ENCODE measurements around the gene TCF15. TPM values are rescaled to one million over a fixed set of nuclear protein-coding genes. Genes with fewer than 3 reads are reported as not detected.
A peak's percentile ranks its signal among the peaks of the same experiment; 100 is the strongest.

TCF15 gene
- total and polyA plus RNA-seq, 2 of the 13 experiments (the other 11 are each of a cell fraction or from before 2014, with no cell fraction given): not detected

DNA sequence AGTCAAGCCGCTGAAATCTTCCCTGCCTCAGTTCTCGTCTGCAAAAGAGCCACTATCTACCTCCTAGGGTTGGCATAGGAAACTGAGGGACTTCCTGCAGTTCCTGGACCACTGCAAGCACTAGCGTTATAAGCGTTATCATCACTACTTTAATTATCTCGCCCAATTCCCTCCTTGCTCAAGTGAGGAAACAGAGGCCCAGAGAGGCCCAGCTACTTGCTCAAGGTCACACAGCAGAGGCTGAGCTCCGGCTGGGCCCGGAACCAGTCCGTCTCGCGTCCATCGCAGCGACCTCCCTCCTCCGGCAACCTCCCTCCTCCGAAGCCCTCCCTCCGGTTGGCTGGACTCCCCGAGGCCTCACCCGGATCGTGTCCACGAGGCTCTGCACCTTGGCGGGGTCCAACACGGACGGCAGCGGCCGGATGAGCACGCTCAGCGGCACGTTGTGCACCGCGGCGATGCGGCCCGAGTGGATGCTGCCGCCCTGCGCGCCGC, 42.6 kb upstream of the TCF15 start (continued):
- TF ChIP-seq, protein P1, sequence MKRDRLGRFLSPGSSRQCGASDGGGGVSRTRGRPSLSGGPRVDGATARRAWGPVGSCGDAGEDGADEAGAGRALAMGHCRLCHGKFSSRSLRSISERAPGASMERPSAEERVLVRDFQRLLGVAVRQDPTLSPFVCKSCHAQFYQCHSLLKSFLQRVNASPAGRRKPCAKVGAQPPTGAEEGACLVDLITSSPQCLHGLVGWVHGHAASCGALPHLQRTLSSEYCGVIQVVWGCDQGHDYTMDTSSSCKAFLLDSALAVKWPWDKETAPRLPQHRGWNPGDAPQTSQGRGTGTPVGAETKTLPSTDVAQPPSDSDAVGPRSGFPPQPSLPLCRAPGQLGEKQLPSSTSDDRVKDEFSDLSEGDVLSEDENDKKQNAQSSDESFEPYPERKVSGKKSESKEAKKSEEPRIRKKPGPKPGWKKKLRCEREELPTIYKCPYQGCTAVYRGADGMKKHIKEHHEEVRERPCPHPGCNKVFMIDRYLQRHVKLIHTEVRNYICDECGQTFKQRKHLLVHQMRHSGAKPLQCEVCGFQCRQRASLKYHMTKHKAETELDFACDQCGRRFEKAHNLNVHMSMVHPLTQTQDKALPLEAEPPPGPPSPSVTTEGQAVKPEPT (CRISPR knock-in tag; IDR thresholded peaks at IDR 0.05; ENCODE audit: low read depth): peak; percentile 66; the same call in 1 of the 2 replicates
- no peak for TF ChIP-seq TBX3 (IDR thresholded peaks at IDR 0.05; ENCODE audit: borderline replicate concordance)
- TF ChIP-seq, protein P2, sequence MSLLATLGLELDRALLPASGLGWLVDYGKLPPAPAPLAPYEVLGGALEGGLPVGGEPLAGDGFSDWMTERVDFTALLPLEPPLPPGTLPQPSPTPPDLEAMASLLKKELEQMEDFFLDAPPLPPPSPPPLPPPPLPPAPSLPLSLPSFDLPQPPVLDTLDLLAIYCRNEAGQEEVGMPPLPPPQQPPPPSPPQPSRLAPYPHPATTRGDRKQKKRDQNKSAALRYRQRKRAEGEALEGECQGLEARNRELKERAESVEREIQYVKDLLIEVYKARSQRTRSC (CRISPR knock-in tag; IDR thresholded peaks at IDR 0.05; ENCODE audit: low read depth): no peak
- TF ChIP-seq, protein P3, sequence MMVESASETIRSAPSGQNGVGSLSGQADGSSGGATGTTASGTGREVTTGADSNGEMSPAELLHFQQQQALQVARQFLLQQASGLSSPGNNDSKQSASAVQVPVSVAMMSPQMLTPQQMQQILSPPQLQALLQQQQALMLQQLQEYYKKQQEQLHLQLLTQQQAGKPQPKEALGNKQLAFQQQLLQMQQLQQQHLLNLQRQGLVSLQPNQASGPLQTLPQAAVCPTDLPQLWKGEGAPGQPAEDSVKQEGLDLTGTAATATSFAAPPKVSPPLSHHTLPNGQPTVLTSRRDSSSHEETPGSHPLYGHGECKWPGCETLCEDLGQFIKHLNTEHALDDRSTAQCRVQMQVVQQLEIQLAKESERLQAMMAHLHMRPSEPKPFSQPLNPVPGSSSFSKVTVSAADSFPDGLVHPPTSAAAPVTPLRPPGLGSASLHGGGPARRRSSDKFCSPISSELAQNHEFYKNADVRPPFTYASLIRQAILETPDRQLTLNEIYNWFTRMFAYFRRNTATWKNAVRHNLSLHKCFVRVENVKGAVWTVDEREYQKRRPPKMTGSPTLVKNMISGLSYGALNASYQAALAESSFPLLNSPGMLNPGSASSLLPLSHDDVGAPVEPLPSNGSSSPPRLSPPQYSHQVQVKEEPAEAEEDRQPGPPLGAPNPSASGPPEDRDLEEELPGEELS (CRISPR knock-in tag; IDR thresholded peaks at IDR 0.05): no peak
- TF ChIP-seq MAFF (IDR thresholded peaks at IDR 0.05; ENCODE audit: low read depth, low read length): no peak
- TF ChIP-seq MTA3 (CRISPR knock-in tag; IDR thresholded peaks at IDR 0.05): no peak
- TF ChIP-seq NR2C2 (CRISPR knock-in tag; IDR thresholded peaks at IDR 0.05; ENCODE audit: borderline replicate concordance): no peak
- no peak for TF ChIP-seq MTF1 (CRISPR knock-in tag; IDR thresholded peaks at IDR 0.05)
- TF ChIP-seq ZSCAN31 (CRISPR knock-in tag; IDR thresholded peaks at IDR 0.05; ENCODE audit: low read depth): no peak
- peak; percentile 48 for TF ChIP-seq ZNF749 (CRISPR knock-in tag; IDR thresholded peaks at IDR 0.05; ENCODE audit: borderline replicate concordance)
- no peak for TF ChIP-seq ZNF362 (CRISPR knock-in tag; IDR thresholded peaks at IDR 0.05; ENCODE audit: borderline replicate concordance)
- 0 out of 2 replicates have a peak, but pooled peaks have one; percentile 8 for TF ChIP-seq MIER3 (CRISPR knock-in tag; IDR thresholded peaks at IDR 0.05; ENCODE audit: borderline replicate concordance)
- TF ChIP-seq ZBTB7B (CRISPR knock-in tag; IDR thresholded peaks at IDR 0.05): no peak
- no peak for TF ChIP-seq RFXANK (CRISPR knock-in tag; IDR thresholded peaks at IDR 0.05)
- no peak for TF ChIP-seq ZNF136 (CRISPR knock-in tag; IDR thresholded peaks at IDR 0.05; ENCODE audit: low read depth)
- no peak for TF ChIP-seq AHR (CRISPR knock-in tag; IDR thresholded peaks at IDR 0.05)
- no peak for TF ChIP-seq ISL2 (CRISPR knock-in tag; IDR thresholded peaks at IDR 0.05)
- no peak for TF ChIP-seq SNRNP70 (IDR thresholded peaks at IDR 0.05; ENCODE audit: low read depth, low read length)
- TF ChIP-seq IRF2 (CRISPR knock-in tag; IDR thresholded peaks at IDR 0.05): no peak
- TF ChIP-seq, protein P4, sequence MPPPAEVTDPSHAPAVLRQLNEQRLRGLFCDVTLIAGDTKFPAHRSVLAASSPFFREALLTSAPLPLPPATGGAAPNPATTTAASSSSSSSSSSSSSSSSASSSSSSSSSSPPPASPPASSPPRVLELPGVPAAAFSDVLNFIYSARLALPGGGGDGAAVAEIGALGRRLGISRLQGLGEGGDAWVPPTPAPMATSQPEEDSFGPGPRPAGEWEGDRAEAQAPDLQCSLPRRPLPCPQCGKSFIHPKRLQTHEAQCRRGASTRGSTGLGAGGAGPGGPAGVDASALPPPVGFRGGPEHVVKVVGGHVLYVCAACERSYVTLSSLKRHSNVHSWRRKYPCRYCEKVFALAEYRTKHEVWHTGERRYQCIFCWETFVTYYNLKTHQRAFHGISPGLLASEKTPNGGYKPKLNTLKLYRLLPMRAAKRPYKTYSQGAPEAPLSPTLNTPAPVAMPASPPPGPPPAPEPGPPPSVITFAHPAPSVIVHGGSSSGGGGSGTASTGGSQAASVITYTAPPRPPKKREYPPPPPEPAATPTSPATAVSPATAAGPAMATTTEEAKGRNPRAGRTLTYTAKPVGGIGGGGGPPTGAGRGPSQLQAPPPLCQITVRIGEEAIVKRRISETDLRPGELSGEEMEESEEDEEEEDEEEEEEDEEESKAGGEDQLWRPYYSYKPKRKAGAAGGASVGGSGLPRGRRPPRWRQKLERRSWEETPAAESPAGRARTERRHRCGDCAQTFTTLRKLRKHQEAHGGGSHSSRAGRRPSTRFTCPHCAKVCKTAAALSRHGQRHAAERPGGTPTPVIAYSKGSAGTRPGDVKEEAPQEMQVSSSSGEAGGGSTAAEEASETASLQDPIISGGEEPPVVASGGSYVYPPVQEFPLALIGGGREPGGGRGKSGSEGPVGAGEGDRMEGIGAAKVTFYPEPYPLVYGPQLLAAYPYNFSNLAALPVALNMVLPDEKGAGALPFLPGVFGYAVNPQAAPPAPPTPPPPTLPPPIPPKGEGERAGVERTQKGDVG (CRISPR knock-in tag; IDR thresholded peaks at IDR 0.05; ENCODE audit: borderline replicate concordance): no peak
- peak; percentile 20; the same call in 1 of the 2 replicates for TF ChIP-seq REPIN1 (CRISPR knock-in tag; IDR thresholded peaks at IDR 0.05; ENCODE audit: borderline replicate concordance, low read depth)
- peak; percentile 92 for TF ChIP-seq ZFP36 (IDR thresholded peaks at IDR 0.05; ENCODE audit: borderline replicate concordance, low read depth, low read length, partially characterized antibody)
- peak; percentile 99 for TF ChIP-seq KDM1A (CRISPR knock-in tag; IDR thresholded peaks at IDR 0.05)

All from HepG2 (cell line).